Activated naive CD4-positive, alpha-beta T cell treated with anti-CD3 and anti-CD28 coated beads, Interleukin-2, amount 50 U/mL, for 16 hours (primary cell): ENCODE measurements around the gene MFNG.
"Not testable (repeated sequence)": the region's sequence is repeated elsewhere in the genome, so short reads cannot be mapped to it uniquely, and the experiment has no call there.

Source experiments
- DNase-seq: peaks from one replicate; pipeline ENCODE4 v3.0.0-alpha.2; 2020

The MFNG gene, protein sequence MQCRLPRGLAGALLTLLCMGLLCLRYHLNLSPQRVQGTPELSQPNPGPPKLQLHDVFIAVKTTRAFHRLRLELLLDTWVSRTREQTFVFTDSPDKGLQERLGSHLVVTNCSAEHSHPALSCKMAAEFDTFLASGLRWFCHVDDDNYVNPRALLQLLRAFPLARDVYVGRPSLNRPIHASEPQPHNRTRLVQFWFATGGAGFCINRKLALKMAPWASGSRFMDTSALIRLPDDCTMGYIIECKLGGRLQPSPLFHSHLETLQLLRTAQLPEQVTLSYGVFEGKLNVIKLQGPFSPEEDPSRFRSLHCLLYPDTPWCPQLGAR

DNA sequence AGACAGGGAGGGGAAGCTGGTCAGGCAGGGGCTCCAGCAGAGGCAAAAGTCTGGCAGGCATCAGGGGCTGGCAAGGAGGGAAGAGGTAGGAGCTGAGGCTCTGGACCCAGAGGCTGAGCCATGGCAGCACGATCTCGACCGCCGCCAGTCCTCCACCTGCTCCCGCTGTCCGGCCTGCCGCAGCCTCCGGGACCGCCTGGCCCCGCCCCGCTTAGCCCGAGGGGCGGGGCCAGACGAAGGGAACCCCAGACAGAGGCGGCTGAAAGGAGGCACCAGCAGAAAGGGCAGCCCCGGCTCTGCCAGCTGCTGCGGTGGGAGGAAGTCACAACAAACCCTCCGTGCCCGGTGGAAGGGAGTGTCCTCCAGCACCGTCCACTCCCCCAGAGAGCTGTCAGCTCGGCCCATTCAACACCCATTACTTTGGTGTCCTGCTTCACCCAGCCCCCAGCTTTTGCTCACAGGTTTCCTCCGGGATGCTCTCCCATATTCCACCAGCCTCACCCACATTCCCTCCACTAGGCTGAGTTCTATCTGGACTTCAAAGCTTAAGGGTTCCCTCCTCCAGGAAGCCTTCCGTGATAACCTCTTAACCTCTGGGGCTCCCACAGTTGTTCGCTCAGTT, at the start of gene MFNG:
Gene MFNG, minus strand, starts transcription at position 161 of the 622 bp plus-strand sequence. CDS start 207 bp downstream, outside the sequence.
- DNase-seq = peak; percentile 71

- DNase-seq = no peak
These were observed 49.0 kb upstream of the MFNG start for GRCh38 chr22:37535159-37535558.

GRCh38 chr22:37534445-37534844, 48.3 kb upstream of the MFNG start:
- DNase-seq = no peak

- no peak for DNase-seq
These were observed 47.8 kb upstream of the MFNG start for GRCh38 chr22:37533995-37534394.

- DNase-seq = no peak
These were observed 43.6 kb upstream of the MFNG start for GRCh38 chr22:37529652-37530345.

- not testable (repeated sequence) for DNase-seq
These were observed 41.8 kb upstream of the MFNG start for GRCh38 chr22:37527952-37528351.

DNA sequence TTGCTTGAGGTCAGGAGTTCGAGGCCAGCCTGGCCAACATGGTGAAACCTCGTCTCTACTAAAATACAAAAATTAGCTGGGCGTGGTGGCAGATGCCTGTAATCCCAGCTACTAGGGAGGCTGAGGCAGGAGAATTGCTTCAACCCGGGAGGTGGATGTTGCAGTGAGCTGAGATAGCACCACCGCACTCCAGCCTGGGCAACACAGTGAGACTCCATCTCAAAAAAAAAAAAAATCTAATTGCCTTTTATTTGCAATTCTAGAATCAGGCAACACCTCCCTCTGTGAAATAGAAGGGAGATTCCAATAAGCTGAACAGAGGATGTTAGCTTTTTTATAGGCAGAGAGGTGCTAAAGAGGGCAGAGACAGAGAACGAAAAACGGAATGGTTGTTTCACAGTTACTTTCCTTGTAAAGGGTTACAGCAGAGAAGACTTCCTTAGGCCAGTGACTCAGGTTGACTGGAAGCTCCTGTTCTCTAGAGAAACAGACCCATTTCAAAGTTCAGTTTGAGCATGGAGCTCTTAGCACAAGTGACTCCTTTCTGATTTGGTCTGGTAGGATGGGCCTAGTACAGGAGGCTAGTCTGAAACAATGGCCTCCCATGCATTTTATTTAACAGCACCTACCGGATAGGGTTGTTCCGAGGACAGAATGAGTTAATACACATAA, 41.0 kb upstream of the MFNG start:
- not testable (repeated sequence) for DNase-seq

GRCh38 chr22:37526376-37526775, 40.2 kb upstream of the MFNG start:
- no peak for DNase-seq

GRCh38 chr22:37525746-37526350, 39.7 kb upstream of the MFNG start:
- no peak for DNase-seq

DNA sequence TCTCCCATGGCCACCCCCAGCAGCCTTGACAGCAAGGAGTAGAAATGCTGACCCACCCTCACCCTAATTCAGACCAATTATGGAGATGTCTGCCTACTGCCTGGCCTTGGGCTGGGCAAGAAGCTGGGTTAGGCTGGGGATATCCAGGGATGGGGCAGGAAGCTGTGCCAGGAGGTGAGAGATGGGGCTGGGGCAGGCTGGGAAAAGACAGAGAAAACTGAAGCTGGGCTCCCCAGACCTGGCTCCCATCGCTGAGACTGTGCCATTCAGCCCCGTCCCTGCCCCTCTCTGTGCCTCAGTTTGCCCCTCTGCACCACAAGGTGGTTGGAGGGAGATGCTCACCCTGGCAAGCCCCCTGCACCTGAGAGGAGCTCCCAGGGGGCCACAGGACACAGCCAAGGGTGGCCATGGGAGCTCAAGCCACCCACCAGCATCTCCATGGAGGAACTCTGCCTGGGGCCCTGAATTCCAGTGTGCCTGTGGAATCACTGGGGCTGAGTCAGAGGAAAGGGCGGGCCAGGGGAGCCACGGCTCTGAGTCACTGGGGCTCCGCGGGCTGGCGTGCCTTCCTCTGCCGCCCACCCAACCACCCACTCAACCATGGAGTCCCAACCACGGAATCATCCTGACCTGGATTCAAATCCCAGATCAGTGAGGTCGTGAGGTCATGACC, 39.0 kb upstream of the MFNG start:
- no peak for DNase-seq

DNA sequence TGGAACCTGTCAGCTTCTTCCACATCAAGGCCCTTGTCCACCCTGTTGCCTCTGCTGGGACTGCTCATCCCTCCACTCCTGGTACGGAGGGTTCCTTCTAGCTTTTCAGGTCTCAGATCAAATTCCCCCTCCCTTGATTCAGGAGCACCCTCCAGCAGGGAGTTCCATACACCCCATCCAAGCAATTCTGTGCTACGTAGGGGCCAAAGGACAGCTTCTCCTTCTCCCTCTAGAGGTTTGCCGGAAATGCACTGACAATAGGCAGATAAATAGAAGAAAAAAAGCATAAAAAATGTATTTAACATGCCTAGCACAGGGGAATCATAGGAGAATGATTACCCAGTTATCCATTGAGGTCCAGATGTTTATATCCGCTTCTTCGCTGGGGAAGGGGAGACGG, 36.3 kb upstream of the MFNG start:
- DNase-seq = no peak

DNA sequence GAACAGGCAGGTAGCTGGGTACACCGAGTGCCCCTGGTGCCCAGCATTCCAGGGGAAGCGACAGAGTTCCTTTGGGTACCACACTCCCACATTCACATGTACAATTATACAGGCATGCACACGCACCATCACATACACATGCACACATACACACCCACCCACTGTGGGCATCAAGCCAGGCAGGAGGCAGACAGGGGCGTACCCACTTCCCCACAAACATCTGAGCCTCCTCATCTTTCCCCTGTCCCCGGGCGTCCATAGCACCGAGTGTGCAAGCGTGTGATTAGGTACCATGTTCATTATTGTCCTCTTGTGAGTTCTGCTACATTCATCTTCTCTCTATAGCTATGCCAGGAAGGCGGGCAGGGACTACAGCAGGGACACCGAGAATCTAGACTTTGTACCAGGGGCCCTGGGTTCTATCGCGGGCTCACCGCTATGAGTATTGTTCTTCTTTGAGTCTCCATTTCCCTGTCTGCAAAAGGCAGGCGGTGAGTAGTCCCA, 35.1 kb upstream of the MFNG start:
- no peak for DNase-seq

GRCh38 chr22:37520776-37521191, 34.6 kb upstream of the MFNG start:
- no peak for DNase-seq

DNA sequence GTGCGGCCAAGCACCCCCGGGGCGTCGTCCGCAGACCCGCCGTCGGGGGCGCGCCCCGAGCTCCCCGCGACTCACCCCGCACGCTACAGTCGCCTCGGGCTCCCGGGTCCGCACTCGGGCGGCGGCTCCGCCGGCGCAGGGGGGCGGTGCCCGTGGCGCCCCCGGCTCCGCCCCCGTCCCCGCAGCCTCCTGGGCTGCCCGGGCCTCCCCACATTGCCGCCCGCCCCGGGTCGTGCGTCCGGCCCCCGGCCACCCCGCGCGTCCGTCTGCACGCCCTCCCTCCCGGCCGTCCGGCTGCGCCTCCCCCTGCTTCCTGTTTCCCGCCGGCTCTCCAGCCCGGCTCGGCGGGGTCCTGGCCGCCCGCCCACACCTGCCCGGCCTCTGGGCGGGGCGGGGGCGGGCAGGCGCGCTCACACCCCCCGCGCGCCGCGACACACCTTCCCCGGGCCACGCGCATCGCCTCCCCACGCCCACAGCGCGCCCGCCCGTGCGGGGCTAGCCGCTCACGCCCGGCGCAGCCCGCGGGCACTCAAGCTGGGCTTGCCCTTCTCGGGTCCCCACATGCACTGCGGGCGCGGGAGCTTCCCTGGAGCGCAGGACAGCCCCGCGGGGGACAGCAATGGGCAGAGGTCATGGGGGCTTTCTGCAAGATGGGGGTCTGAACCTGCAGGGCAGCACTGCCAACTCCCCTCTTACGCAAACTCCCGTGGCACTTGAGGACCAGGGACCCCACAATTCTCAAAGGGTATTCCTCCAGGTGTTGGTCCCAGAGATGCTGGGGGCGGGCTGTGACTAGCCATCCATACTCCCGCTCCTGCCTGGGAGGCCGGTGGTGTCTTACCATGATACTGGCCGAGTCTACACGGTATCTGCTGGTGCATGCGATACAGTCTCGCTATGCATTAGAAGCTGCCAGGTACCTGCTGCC, 33.3 kb upstream of the MFNG start, which contains the start of gene CARD10:
Gene CARD10, minus strand, starts transcription at position 148 of the 928 bp plus-strand sequence. CDS start 215 bp downstream, outside the sequence.
- peak; percentile 31 for DNase-seq

GRCh38 chr22:37518509-37519267, 32.5 kb upstream of the MFNG start:
- no peak for DNase-seq

- DNase-seq = no peak
These were observed 31.8 kb upstream of the MFNG start for GRCh38 chr22:37517826-37518450.

GRCh38 chr22:37516456-37516855, 30.3 kb upstream of the MFNG start:
- DNase-seq = no peak

- no peak for DNase-seq
These were observed 29.7 kb upstream of the MFNG start for GRCh38 chr22:37515901-37516300.

DNA sequence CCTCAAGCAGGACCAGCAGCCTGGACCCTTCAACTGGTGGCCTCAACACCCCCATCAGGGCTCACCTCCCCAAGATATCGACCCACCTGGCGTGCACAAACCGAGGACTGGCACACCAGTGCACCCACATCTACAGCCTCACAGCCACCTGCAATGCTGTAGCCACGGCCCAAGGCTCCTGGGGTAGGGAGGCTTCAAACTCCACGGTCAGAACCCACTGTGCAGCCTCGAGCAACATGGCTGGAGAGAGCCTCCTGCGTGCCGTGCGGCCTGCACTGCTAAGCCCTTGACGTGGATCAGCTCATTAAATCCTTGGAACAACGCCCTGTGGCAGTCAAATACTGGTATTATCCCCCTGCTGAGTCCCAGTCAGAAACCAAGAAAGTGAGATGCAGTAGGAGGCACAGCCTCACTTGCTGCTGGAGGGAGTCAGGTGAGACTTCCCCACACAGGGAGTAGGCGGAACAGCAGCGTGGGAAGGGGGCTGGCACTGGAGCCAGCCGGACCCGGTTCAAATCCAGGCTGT, 28.4 kb upstream of the MFNG start:
- DNase-seq = no peak
